Stimulated activated CD4-positive, alpha-beta T cell treated with anti-CD3 and anti-CD28 coated beads, Interleukin-15, amount 100 ng/mL, for 1 hour (primary cell): ENCODE results near the gene MAFF.
A peak's percentile ranks its signal among the peaks of the same experiment; 100 is the strongest.

Experiments
- DNase-seq, 2 donors: peaks; one replicate each; pipeline ENCODE4 v3.0.0-alpha.2; 2020; ENCODE audit warnings: low read depth in 1 of 2, low spot score in 1 of 2

The MAFF gene

DNA sequence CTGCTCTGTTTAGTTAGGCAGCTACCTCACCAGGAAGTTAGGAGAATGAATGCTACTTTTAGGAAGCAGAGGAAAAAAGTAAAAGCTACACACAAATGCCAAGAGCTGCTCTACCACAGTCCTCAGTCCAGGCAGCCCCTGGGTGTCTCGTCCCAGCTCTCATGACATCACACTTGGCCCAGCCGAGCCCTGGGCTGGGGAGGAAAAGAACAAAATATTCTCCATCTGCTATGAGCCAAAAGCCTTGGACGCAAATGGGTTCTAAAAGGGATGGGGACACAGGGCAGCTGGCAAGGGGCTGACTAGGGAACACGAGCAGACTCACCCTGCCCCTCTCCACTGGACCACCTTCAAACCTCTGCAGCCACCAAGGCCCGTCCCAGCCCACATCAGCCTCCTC, 44.9 kb downstream of the MAFF start:
- DNase-seq, result no peak

DNA sequence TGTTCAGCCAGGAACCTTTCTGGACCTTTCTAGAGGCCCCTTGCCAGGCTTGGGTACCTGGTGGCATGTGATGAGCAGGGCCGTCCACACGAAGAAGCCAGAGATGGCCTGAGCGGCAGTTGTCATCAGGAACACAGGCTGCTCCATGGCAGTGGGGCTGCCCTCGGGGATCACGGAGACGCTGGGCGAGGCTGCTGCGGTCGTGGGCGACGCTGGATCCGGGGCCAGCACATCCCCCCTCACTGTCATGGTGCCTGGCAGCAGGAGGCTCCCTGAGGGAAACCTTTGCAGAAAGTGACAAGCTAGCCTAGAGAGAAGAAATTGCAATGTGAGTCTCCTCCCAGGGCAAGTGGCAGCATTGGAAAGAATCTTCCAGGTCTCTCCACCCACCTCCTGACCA, 45.9 kb downstream of the MAFF start:
- DNase-seq, result no peak

DNA sequence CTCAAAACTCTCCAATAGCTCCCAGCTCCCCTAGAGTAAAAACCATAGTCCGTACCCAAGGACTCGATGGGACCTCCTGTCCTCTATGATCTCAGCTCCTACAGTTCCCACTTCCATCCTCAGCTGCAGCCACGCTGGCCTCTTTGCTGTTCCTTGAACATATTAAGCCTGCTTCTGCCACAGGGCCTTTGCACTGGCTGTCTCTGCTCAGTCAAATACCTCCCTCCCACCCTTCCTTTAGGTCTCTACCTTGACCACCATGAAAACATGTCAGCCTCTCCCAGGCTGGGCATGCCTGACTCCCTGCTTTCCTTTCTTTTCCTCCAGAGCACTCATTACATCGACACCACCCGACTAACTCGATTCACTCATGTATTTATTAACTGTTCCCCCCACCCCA, 46.5 kb downstream of the MAFF start:
- DNase-seq, result no peak

GRCh38 chr22:38249301-38249700, 47.5 kb downstream of the MAFF start:
- no peak for DNase-seq

- no peak for DNase-seq
Observed at GRCh38 chr22:38249803-38250642, 48.2 kb downstream of the MAFF start.

DNA sequence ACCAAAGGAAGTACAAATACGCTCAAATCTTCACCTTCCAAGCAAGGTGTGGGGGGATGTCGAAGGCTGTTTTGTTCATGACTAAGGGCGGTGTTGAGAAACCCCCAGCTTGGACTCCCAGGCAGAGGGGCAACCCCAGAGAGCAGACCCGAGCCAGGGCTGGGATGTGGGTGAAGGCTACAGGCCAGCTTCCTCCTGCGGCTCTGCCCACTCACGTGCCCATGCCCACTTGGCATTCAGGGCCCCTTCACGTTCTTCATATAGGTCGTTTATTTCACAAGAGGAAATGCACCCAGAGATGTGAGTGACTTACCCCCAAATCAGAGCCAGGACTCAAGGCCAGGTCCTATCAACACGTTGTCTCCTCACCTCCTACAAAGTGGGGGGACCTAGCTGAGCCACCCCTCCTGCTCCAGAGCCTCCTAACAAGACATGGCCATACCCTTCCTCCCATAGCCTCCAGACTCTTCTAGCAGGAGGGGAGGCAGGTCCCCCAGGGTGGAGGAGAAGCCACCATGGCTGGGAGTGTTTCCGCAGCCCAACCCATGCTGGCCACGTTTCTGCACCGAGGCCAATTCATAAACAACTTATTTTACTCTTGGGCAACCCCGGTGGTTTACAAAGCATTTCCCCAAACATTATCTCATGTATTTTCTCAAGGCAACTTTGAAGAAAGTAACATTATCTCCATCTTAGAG, 49.0 kb downstream of the MAFF start:
- no peak for DNase-seq

GRCh38 chr22:38251341-38251692, 49.5 kb downstream of the MAFF start:
- DNase-seq, result no peak

GRCh38 chr22:38255697-38256096, 53.9 kb downstream of the MAFF start:
- DNase-seq, result no peak

- no peak for DNase-seq
Observed at GRCh38 chr22:38257181-38257580, 55.4 kb downstream of the MAFF start.

DNA sequence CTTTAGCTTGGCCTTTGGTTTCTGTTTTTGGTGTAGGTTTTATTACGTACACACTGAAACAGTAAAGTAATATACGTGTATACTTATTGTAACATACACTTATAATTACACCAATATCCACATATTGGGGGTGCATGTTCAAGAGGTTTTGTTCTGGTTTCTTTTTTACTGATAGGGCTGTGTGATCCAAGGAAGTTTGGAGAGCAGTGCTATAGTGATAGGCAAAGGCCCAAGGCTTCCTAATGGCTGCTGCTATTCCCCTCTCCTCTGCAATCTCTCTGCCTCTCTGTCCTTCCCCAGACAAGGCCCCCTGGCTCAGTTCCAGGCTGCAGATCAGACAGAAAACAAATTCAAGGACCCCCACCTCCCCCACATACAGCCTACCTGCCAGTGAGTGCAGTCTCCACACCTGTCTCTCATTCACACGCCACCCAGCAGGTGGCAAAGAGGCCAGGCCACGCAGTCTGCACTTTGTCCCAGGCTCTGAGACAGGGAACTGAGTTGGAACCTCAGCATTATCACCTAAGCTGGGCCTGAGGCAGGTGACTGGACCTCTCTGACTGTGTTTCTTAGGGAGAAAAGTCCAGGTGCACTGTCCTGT, 56.0 kb downstream of the MAFF start:
- DNase-seq, result no peak

GRCh38 chr22:38258895-38259294, 57.1 kb downstream of the MAFF start:
- no peak for DNase-seq

GRCh38 chr22:38259370-38259769, 57.6 kb downstream of the MAFF start:
- DNase-seq, result no peak

- no peak for DNase-seq
Observed at GRCh38 chr22:38260761-38261681, 59.2 kb downstream of the MAFF start.

GRCh38 chr22:38262051-38262795, 60.4 kb downstream of the MAFF start:
- peak in 1 of 2 donors; percentile 17 for DNase-seq

DNA sequence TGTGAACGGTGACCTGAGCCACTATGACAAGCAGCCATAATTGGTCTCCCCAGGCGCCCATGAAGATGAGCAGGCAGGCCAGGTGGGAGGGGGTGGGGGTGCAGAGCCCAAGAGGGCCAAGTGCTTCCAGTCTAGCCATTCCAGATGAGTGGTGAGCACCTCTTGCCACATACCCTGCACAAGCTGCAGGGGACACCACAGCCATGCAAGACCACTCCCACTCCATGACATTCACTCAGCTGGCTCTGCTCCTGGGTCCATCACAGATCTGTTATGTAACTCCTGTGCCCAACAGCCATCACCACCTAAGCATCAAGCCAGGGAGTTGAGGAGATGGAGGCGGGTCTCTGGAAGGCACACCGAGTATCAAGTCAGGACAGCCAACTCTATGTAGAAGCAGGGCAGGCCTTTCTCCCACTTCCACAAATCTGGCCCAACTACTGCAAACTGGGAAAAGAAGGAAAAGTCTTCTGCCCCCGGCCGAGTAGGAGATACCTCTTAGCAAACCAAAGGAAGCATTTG, 62.6 kb downstream of the MAFF start:
- DNase-seq, result no peak
